Urinary bladder (tissue), 4 donors: ENCODE data around the gene TMPRSS7. TPM values are rescaled to one million over a fixed set of nuclear protein-coding genes. Genes with fewer than 3 reads are reported as not detected.
"Not testable (repeated sequence)": the region's sequence is repeated elsewhere in the genome, so short reads cannot be mapped to it uniquely, and the experiment has no call there.

Source experiments
- DNase-seq: peaks from one replicate; pipeline ENCODE4 v3.0.0-alpha.2; 2015; ENCODE audit errors: extremely low spot score
- H3K27ac ChIP-seq: one replicate; pipeline ENCODE4 v1.5.1; 2013; ENCODE audit warnings: low read depth, mild to moderate bottlenecking, moderate library complexity
- H3K36me3 ChIP-seq: one replicate; pipeline ENCODE4 v1.6.1; 2013; ENCODE audit warnings: mild to moderate bottlenecking, moderate library complexity; ENCODE audit not compliant: insufficient read depth
- H3K4me1 ChIP-seq: one replicate; pipeline ENCODE4 v1.6.1; 2013; ENCODE audit warnings: mild to moderate bottlenecking, moderate library complexity; ENCODE audit not compliant: insufficient read depth
- H3K4me3 ChIP-seq: one replicate; pipeline ENCODE4 v1.5.1; 2013; ENCODE audit warnings: low read depth, low read length
- WGBS: extraction: QIAGEN DNeasy Blood & Tissue Kit; methylation state at CpG from one replicate; pipeline ENCODE4 v1.1.7; 2013; 5-methylcytosine and 5-hydroxymethylcytosine counted together
- polyA plus RNA-seq: library from polyadenylated mRNA; stranded (reverse); fragments of 200-250 nt; gene quantifications from one replicate; pipeline ENCODE4 v1.2.3, GENCODE V29; 2013
- total RNA-seq: library from RNA; depleted of rRNA; stranded (reverse); fragments of >200 nt; gene quantifications from one replicate; pipeline ENCODE4 v1.2.3, GENCODE V29; 2014
- donor health status: healthy with polysubstance abuse.
- donor health status: healthy.

TMPRSS7 gene
- total and polyA plus RNA-seq, 2 donors: not detected

GRCh38 chr3:112056451-112056929 is 22.0 kb downstream of the TMPRSS7 start:
- Histone ChIP-seq H3K4me3 (no peak overlapping the region), H3K27ac (no peak overlapping the region), H3K4me1 (no peaks in the 10 kb centered on the region), H3K36me3 (no peaks in the 10 kb centered on the region)
- WGBS: 80% methylated on average over 6 of the region's 6 CpGs
- no peak for DNase-seq

GRCh38 chr3:112059497-112059896 is 25.0 kb downstream of the TMPRSS7 start:
- 80% methylated on average over 1 of the region's 1 CpG for WGBS
- Histone ChIP-seq H3K4me1 (no peaks in the 10 kb centered on the region), H3K4me3 (no peak overlapping the region), H3K27ac (peak overlapping the region; percentile 6), H3K36me3 (no peaks in the 10 kb centered on the region)
- no peak for DNase-seq

- Histone ChIP-seq H3K36me3 (no peaks in the 10 kb centered on the region), H3K4me3 (no peak overlapping the region), H3K4me1 (no peaks in the 10 kb centered on the region), H3K27ac (no peak overlapping the region)
- no peak for DNase-seq
- 47% methylated on average over 3 of the region's 3 CpGs for WGBS
Observed at GRCh38 chr3:112061152-112061551, 26.6 kb downstream of the TMPRSS7 start.

- WGBS: 76% methylated on average over 8 of the region's 8 CpGs
- not testable (repeated sequence) for H3K36me3 ChIP-seq, H3K27ac ChIP-seq
Observed at GRCh38 chr3:112072387-112073060, 38.0 kb downstream of the TMPRSS7 start.

GRCh38 chr3:112074006-112074405 is 39.5 kb downstream of the TMPRSS7 start:
- peak overlapping the region; percentile 41 for H3K27ac ChIP-seq
- no peaks in the 10 kb centered on the region for H3K36me3 ChIP-seq
- 87% methylated on average over 2 of the region's 2 CpGs for WGBS
- no peak for DNase-seq
- H3K4me3 ChIP-seq: no peak overlapping the region
- peaks cover 2% of the 10 kb centered on the region for H3K4me1 ChIP-seq

More at GRCh38 chr3:112072387-112073060, 38.0 kb downstream of the TMPRSS7 start:
- DNase-seq, H3K4me3 ChIP-seq, H3K4me1 ChIP-seq: not testable (repeated sequence)

GRCh38 chr3:112074616-112075497 is 40.3 kb downstream of the TMPRSS7 start:
- no peaks in the 10 kb centered on the region for H3K36me3 ChIP-seq
- peak; percentile 67 for DNase-seq
- H3K4me1 ChIP-seq: peaks cover 2% of the 10 kb centered on the region
- 38% methylated on average over 6 of the region's 6 CpGs for WGBS
- H3K27ac ChIP-seq: no peak overlapping the region
- H3K4me3 ChIP-seq: no peak overlapping the region

- Histone ChIP-seq H3K4me3 (no peak overlapping the region), H3K36me3 (no peaks in the 10 kb centered on the region), H3K4me1 (peaks cover 2% of the 10 kb centered on the region), H3K27ac (no peak overlapping the region)
- DNase-seq: no peak
- WGBS: 83% methylated on average over 10 of the region's 10 CpGs
Observed at GRCh38 chr3:112078125-112079083, 43.9 kb downstream of the TMPRSS7 start.

GRCh38 chr3:112083239-112083638 is 48.7 kb downstream of the TMPRSS7 start:
- WGBS: 83% methylated on average over 4 of the region's 4 CpGs

GRCh38 chr3:112084980-112085705 is 50.6 kb downstream of the TMPRSS7 start:
- Histone ChIP-seq H3K4me3 (no peak overlapping the region), H3K36me3 (no peaks in the 10 kb centered on the region), H3K27ac (no peak overlapping the region), H3K4me1 (no peaks in the 10 kb centered on the region)
- 87% methylated on average over 7 of the region's 7 CpGs for WGBS
- DNase-seq: no peak

More at GRCh38 chr3:112083239-112083638, 48.7 kb downstream of the TMPRSS7 start:
- no peak overlapping the region for H3K27ac ChIP-seq
- H3K4me1 ChIP-seq: no peaks in the 10 kb centered on the region
- H3K36me3 ChIP-seq: no peaks in the 10 kb centered on the region
- DNase-seq: no peak
- H3K4me3 ChIP-seq: no peak overlapping the region

GRCh38 chr3:112085735-112086075 is 51.2 kb downstream of the TMPRSS7 start:
- Histone ChIP-seq H3K4me3 (peak overlapping the region; percentile 44), H3K4me1 (no peaks in the 10 kb centered on the region), H3K36me3 (no peaks in the 10 kb centered on the region), H3K27ac (peak overlapping the region; percentile 63)
- WGBS: 29% methylated on average over 12 of the region's 12 CpGs
- DNase-seq: no peak

- DNase-seq: no peak
- peak within 1 kb of the TSS; percentile 63 for H3K27ac ChIP-seq
- H3K4me3 ChIP-seq: peak within 1 kb of the TSS; percentile 44
- no peaks in the 10 kb centered on the region for H3K4me1 ChIP-seq
- H3K36me3 ChIP-seq: no peaks in the 10 kb centered on the region
- under 1% methylated on average over 67 of the region's 67 CpGs for WGBS
Observed at GRCh38 chr3:112086076-112086854, 51.7 kb downstream of the TMPRSS7 start, which contains the start of gene C3orf52. Gene C3orf52 (plus strand): TSS chr3:112086389. CDS start chr3:112086408, 19 bp downstream.
